Skeletal muscle tissue (tissue), 4 donors: ENCODE data around the gene BEND6. TPM values are rescaled to one million over a fixed set of nuclear protein-coding genes. Genes with fewer than 3 reads are reported as not detected.

Experiments
- H3K27ac ChIP-seq: one replicate; pipeline ENCODE4 v1.7.0; 2013; ENCODE audit warnings: mild to moderate bottlenecking, low read depth, low read length, inconsistent platforms
- H3K27me3 ChIP-seq, 3 donors: one replicate each; pipeline ENCODE4 v1.7.0; 2013; ENCODE audit warnings: low read length in 3 of 3; ENCODE audit not compliant: control insufficient read depth in 3 of 3, insufficient read depth in 3 of 3
- H3K36me3 ChIP-seq, 3 donors: one replicate each; pipeline ENCODE4 v1.7.0; 2013; ENCODE audit warnings: low read length in 3 of 3; ENCODE audit not compliant: control insufficient read depth in 3 of 3, insufficient read depth in 3 of 3
- H3K4me1 ChIP-seq, 3 donors: one replicate each; pipeline ENCODE4 v1.7.0; 2013; ENCODE audit warnings: low read length in 3 of 3, mild to moderate bottlenecking in 3 of 3; ENCODE audit not compliant: control insufficient read depth in 3 of 3, insufficient read depth in 3 of 3
- H3K4me3 ChIP-seq, 3 donors: one replicate each; pipeline ENCODE4 v1.7.0; 2013; ENCODE audit warnings: low read length in 3 of 3
- H3K9ac ChIP-seq, 3 donors: one replicate each; pipeline ENCODE4 v1.7.0; 2013; ENCODE audit warnings: low read length in 3 of 3, mild to moderate bottlenecking in 3 of 3, moderate library complexity in 2 of 3, low read depth in 1 of 3
- H3K9me3 ChIP-seq, 3 donors: one replicate each; pipeline ENCODE4 v1.7.0; 2013; ENCODE audit warnings: low read length in 3 of 3; ENCODE audit not compliant: control insufficient read depth in 3 of 3
- total RNA-seq: library from RNA; depleted of rRNA; stranded (reverse); fragments of >200 nt; gene quantifications from one replicate; pipeline ENCODE4 v1.2.3, GENCODE V29; 2014
- donor health status: Osteomylitis.

Gene BEND6
- total RNA-seq, 1 donor from 2014 or later, result not detected

- no peak overlapping the region for H3K9ac ChIP-seq
- H3K9me3 ChIP-seq, result peaks cover 0 to 9% (median 3%) of the 10 kb centered on the region in 3 donors
- no peaks in the 10 kb centered on the region for H3K36me3 ChIP-seq
- no peaks in the 10 kb centered on the region for H3K4me1 ChIP-seq
- no peaks in the 10 kb centered on the region for H3K27me3 ChIP-seq
- H3K27ac ChIP-seq, result no peak overlapping the region
- no peak overlapping the region for H3K4me3 ChIP-seq
Observed at GRCh38 chr6:56940463-56940862, 14.4 kb upstream of the BEND6 start.

- no peaks in the 10 kb centered on the region for H3K4me1 ChIP-seq
- no peak overlapping the region for H3K27ac ChIP-seq
- H3K36me3 ChIP-seq, result no peaks in the 10 kb centered on the region
- H3K9ac ChIP-seq, result no peak overlapping the region
- peaks cover 0 to 9% (median 3%) of the 10 kb centered on the region in 3 donors for H3K9me3 ChIP-seq
- H3K4me3 ChIP-seq, result no peak overlapping the region
- no peaks in the 10 kb centered on the region for H3K27me3 ChIP-seq
Observed at GRCh38 chr6:56940977-56941376, 13.9 kb upstream of the BEND6 start.

GRCh38 chr6:56944661-56945060 lies 10.2 kb upstream of the BEND6 start:
- Histone ChIP-seq H3K9me3 (peaks cover 0 to 9% (median 3%) of the 10 kb centered on the region in 3 donors), H3K4me3 (no peak overlapping the region), H3K4me1 (no peaks in the 10 kb centered on the region), H3K27ac (no peak overlapping the region), H3K9ac (no peak overlapping the region), H3K27me3 (no peaks in the 10 kb centered on the region), H3K36me3 (no peaks in the 10 kb centered on the region)

- H3K9me3 ChIP-seq, result peaks cover 0 to 5% (median 2%) of the 10 kb centered on the region in 3 donors
- no peak overlapping the region for H3K27ac ChIP-seq
- no peaks in the 10 kb centered on the region for H3K4me1 ChIP-seq
- no peak overlapping the region for H3K4me3 ChIP-seq
- no peaks in the 10 kb centered on the region for H3K27me3 ChIP-seq
- no peak overlapping the region for H3K9ac ChIP-seq
- H3K36me3 ChIP-seq, result no peaks in the 10 kb centered on the region
Observed at GRCh38 chr6:56946368-56946767, 8.5 kb upstream of the BEND6 start.

- Histone ChIP-seq H3K9ac (no peak overlapping the region), H3K4me1 (no peaks in the 10 kb centered on the region), H3K36me3 (no peaks in the 10 kb centered on the region), H3K9me3 (no peaks in the 10 kb centered on the region), H3K27ac (no peak overlapping the region), H3K4me3 (no peak overlapping the region), H3K27me3 (peaks cover 0 to 2% (median 0%) of the 10 kb centered on the region in 3 donors)
Observed at GRCh38 chr6:56947924-56948323, 7.0 kb upstream of the BEND6 start.

- no peak overlapping the region for H3K4me3 ChIP-seq
- H3K4me1 ChIP-seq, result peaks cover 9 to 10% (median 10%) of the 10 kb centered on the region in 3 donors
- no peaks in the 10 kb centered on the region for H3K36me3 ChIP-seq
- H3K9me3 ChIP-seq, result no peaks in the 10 kb centered on the region
- no peak overlapping the region for H3K9ac ChIP-seq
- H3K27me3 ChIP-seq, result peaks cover 0 to 7% (median 0%) of the 10 kb centered on the region in 3 donors
- H3K27ac ChIP-seq, result no peak overlapping the region
Observed at GRCh38 chr6:56949265-56949664, 5.6 kb upstream of the BEND6 start.

GRCh38 chr6:56949925-56950495 lies 4.9 kb upstream of the BEND6 start:
- no peak overlapping the region for H3K27ac ChIP-seq
- H3K27me3 ChIP-seq, result peaks cover 0 to 7% (median 0%) of the 10 kb centered on the region in 3 donors
- no peak overlapping the region for H3K4me3 ChIP-seq
- no peak overlapping the region for H3K9ac ChIP-seq
- peaks cover 9 to 12% (median 10%) of the 10 kb centered on the region in 3 donors for H3K4me1 ChIP-seq
- H3K9me3 ChIP-seq, result no peaks in the 10 kb centered on the region
- no peaks in the 10 kb centered on the region for H3K36me3 ChIP-seq

- Histone ChIP-seq H3K4me1 (peaks cover 14 to 18% (median 16%) of the 10 kb centered on the region in 3 donors), H3K27ac (no peak overlapping the region), H3K36me3 (no peaks in the 10 kb centered on the region), H3K4me3 (no peak overlapping the region), H3K9me3 (no peaks in the 10 kb centered on the region), H3K9ac (no peak overlapping the region), H3K27me3 (peaks cover 0 to 7% (median 0%) of the 10 kb centered on the region in 3 donors)
Observed at GRCh38 chr6:56951049-56951831, 3.7 kb upstream of the BEND6 start.

- Histone ChIP-seq H3K9me3 (no peaks in the 10 kb centered on the region), H3K27ac (no peak overlapping the region), H3K4me3 (peak overlapping the region; percentile 72 to 83 (median 75)), H3K36me3 (no peaks in the 10 kb centered on the region), H3K27me3 (peaks cover 0 to 7% (median 0%) of the 10 kb centered on the region in 3 donors), H3K4me1 (peaks cover 14 to 18% (median 16%) of the 10 kb centered on the region in 3 donors), H3K9ac (peak overlapping the region; percentile 51 to 71 (median 59))
Observed at GRCh38 chr6:56953597-56954402, 1.1 kb upstream of the BEND6 start.
